Adrenal gland (tissue), 12 donors: Measurements from ENCODE around the gene ANAPC15. TPM values are rescaled to one million over a fixed set of nuclear protein-coding genes. Genes with fewer than 3 reads are reported as not detected.

Experiments used
- DNase-seq, 7 donors: peaks; one replicate each; pipeline ENCODE4 v3.0.0-alpha.2; 2019 to 2020
- H3K27ac ChIP-seq, 5 donors: fragments of 200-600 bp; sonication (generic) in 4 of 5; 1 replicate in 3 of 5; 2 replicates in 2 of 5; pipeline versions ENCODE4 v1.5.1 to v1.8.0; 2016 to 2020; ENCODE audit warnings: mild to moderate bottlenecking in 1 of 5
- H3K27me3 ChIP-seq: fragments of 200-600 bp; 2 replicates; pipeline ENCODE4 v1.8.0; 2021
- H3K36me3 ChIP-seq, 2 donors: fragments of 200-600 bp; replicated peaks in 1 of 2; 1 replicate in 1 of 2; 2 replicates in 1 of 2; pipeline versions ENCODE4 v1.5.1 to v1.8.0; 2018 to 2022
- H3K4me1 ChIP-seq, 2 donors: fragments of 200-600 bp; replicated peaks in 1 of 2; 1 replicate in 1 of 2; 2 replicates in 1 of 2; pipeline versions ENCODE4 v1.5.1 to v1.8.0; 2018 to 2021
- H3K4me3 ChIP-seq, 4 donors: fragments of 200-600 bp; sonication (generic) in 3 of 4; one replicate each; pipeline ENCODE4 v1.5.1; 2016 to 2018
- H3K9me3 ChIP-seq, 3 donors: fragments of 200-600 bp; sonication (generic) in 1 of 3; replicated peaks in 1 of 3; 1 replicate in 2 of 3; 2 replicates in 1 of 3; pipeline versions ENCODE4 v1.5.1 to v1.8.0; 2016 to 2021
- CTCF ChIP-seq, 6 experiments: fragments of 450-650 bp in 4 of 6; fragments of 200-600 bp in 2 of 6; sonication (generic) in 1 of 6; IDR thresholded peaks; 1 replicate in 5 of 6; 2 replicates in 1 of 6; pipeline versions ENCODE4 v1.5.1 to v1.8.0; 2016 to 2021; ENCODE audit warnings: antibody characterized with exemption in 6 of 6, mild to moderate bottlenecking in 2 of 6, moderate library complexity in 1 of 6
- POLR2A ChIP-seq, 2 donors: fragments of 450-650 bp; IDR thresholded peaks; one replicate each; pipeline ENCODE4 v1.6.1; 2017; ENCODE audit warnings: antibody characterized with exemption in 2 of 2, mild to moderate bottlenecking in 2 of 2, moderate library complexity in 1 of 2
- WGBS, 4 donors: extraction: QIAGEN DNeasy Blood & Tissue Kit in 2 of 4; methylation state at CpG; one replicate each; pipeline versions ENCODE4 v1.1.5 to v1.1.7; 2013 to 2017; 5-methylcytosine and 5-hydroxymethylcytosine counted together
- intact Hi-C, 2 donors: fragments of 100-400 bp; cut with DNase I; formaldehyde crosslinking; loops; one replicate each; pipeline versions ENCODE4 v1.14.1 to v1.15.0; 2022 to 2023
- polyA plus RNA-seq, 3 donors: library from polyadenylated mRNA; stranded (reverse); fragments of 200-250 nt in 2 of 3; fragments of 350-450 nt in 1 of 3; fragmentation: Illumina TruSeq in 1 of 3; extraction: RNeasy Lipid Tissue Mini Kit (QIAGEN cat#74804) in 1 of 3; gene quantifications; one replicate each; pipeline ENCODE4 v1.2.3, GENCODE V29; 2013 to 2014
- total RNA-seq, 9 donors: library from RNA; depleted of rRNA in 4 of 9; stranded (reverse); fragments of >200 nt in 4 of 9; fragments of 120-200 nt in 1 of 9; fragmentation: NEBNext Ultra II Directional in 1 of 9; extraction: Animal tissue kit (Norgen Biotek cat#: 25700) in 1 of 9; gene quantifications; one replicate each; pipeline versions ENCODE4 v1.1.0 to v1.2.4, GENCODE V29; 2013 to 2023
- donor health status: healthy with polysubstance abuse.
- donor health status: Bipolar disorder and iron deficiency.
- donor health status: DM: yes; HTN: yes; CAD: no.
- donor health status: DM: no; HTN: no; CAD: no.
- donor health status: DM: no; HTN: no; CAD: no.
- donor health status: DM: yes; HTN: yes; CAD: no.

The ANAPC15 gene
- total and polyA plus RNA-seq, 12 donors = 15.3 to 80.0 (median 34.9) TPM

- H3K36me3 ChIP-seq = peaks cover 0 to 27% of the 10 kb centered on the region in 2 donors
- DNase-seq = no peak
- H3K4me3 ChIP-seq = no peak overlapping the region
- intact Hi-C loops = loop anchor here in 1 of 2 donors (10.0 kb wide), 1 partner anchor 335 kb away; the partner anchor contains the start of gene CLPB
- no peaks in the 10 kb centered on the region for H3K9me3 ChIP-seq
- peaks cover 35 to 41% of the 10 kb centered on the region in 2 donors for H3K4me1 ChIP-seq
- 62 to 83% (median 75%) methylated on average over 1 to 3 of the region's 3 CpGs for WGBS, 4 donors
- no peaks in the 10 kb centered on the region for H3K27me3 ChIP-seq
- TF ChIP-seq CTCF (IDR thresholded peaks at IDR 0.05) = no peak
- TF ChIP-seq POLR2A (IDR thresholded peaks at IDR 0.05) = no peak
- H3K27ac ChIP-seq = peak overlapping the region in 1 of 5 donors; percentile 62
Measured at GRCh38 chr11:72100009-72100408, 12.5 kb downstream of the ANAPC15 start.

GRCh38 chr11:72098741-72099140 lies 13.8 kb downstream of the ANAPC15 start:
- WGBS, 4 donors = 84 to 100% (median 94%) methylated on average over 3 of the region's 3 CpGs
- peaks cover 0 to 40% of the 10 kb centered on the region in 2 donors for H3K36me3 ChIP-seq
- H3K4me1 ChIP-seq = peaks cover 32 to 39% of the 10 kb centered on the region in 2 donors
- H3K4me3 ChIP-seq = no peak overlapping the region
- H3K27ac ChIP-seq = no peak overlapping the region
- no peak for DNase-seq
- intact Hi-C loops = loop anchor here in 1 of 2 donors (5.0 kb wide), 1 partner anchor 76 kb away; no protein-coding TSS in a partner anchor
- no peaks in the 10 kb centered on the region for H3K27me3 ChIP-seq
- TF ChIP-seq CTCF (IDR thresholded peaks at IDR 0.05) (no peak), POLR2A (IDR thresholded peaks at IDR 0.05) (no peak)
- H3K9me3 ChIP-seq = no peaks in the 10 kb centered on the region

- Histone ChIP-seq H3K27me3 (no peaks in the 10 kb centered on the region), H3K27ac (peak overlapping the region in 2 of 5 donors; percentile 50 to 67), H3K9me3 (no peaks in the 10 kb centered on the region), H3K4me3 (no peak overlapping the region), H3K4me1 (peaks cover 4 to 27% of the 10 kb centered on the region in 2 donors), H3K36me3 (peaks cover 0 to 33% of the 10 kb centered on the region in 2 donors)
- intact Hi-C loops = loop anchor here in 1 of 2 donors (5.0 kb wide), 1 partner anchor 64 kb away; no protein-coding TSS in a partner anchor
- TF ChIP-seq POLR2A (IDR thresholded peaks at IDR 0.05) (no peak), CTCF (IDR thresholded peaks at IDR 0.05) (peak; percentile 70 to 98 (median 92))
- WGBS, 4 donors = 25 to 36% (median 29%) methylated on average over 4 of the region's 4 CpGs
- peak; percentile 78 to 91 (median 83) for DNase-seq
Measured at GRCh38 chr11:72091292-72091691, 21.2 kb downstream of the ANAPC15 start.

GRCh38 chr11:72088076-72088808 lies 24.3 kb downstream of the ANAPC15 start:
- intact Hi-C loops = no loop called here
- peaks cover 0 to 19% of the 10 kb centered on the region in 2 donors for H3K36me3 ChIP-seq
- H3K4me3 ChIP-seq = no peak overlapping the region
- WGBS, 4 donors = 71 to 82% (median 75%) methylated on average over 4 of the region's 4 CpGs
- DNase-seq = peak in 1 of 7 donors; percentile 48
- H3K27me3 ChIP-seq = no peaks in the 10 kb centered on the region
- H3K9me3 ChIP-seq = no peaks in the 10 kb centered on the region
- no peak for TF ChIP-seq POLR2A (IDR thresholded peaks at IDR 0.05)
- TF ChIP-seq CTCF (IDR thresholded peaks at IDR 0.05) = no peak
- peaks cover 4 to 38% of the 10 kb centered on the region in 2 donors for H3K4me1 ChIP-seq
- peak overlapping the region in 1 of 5 donors; percentile 35 for H3K27ac ChIP-seq
